SIG-M5 treated with dmso at 0.1 percent for 504 hours (cell line): ENCODE results near the gene CFD.

ENCODE experiments used
- DNase-seq: peaks from one replicate; lab custom pipeline; 2025; ENCODE audit not compliant: unreplicated experiment; lab: John Stamatoyannopoulos, UW

The CFD gene

DNA sequence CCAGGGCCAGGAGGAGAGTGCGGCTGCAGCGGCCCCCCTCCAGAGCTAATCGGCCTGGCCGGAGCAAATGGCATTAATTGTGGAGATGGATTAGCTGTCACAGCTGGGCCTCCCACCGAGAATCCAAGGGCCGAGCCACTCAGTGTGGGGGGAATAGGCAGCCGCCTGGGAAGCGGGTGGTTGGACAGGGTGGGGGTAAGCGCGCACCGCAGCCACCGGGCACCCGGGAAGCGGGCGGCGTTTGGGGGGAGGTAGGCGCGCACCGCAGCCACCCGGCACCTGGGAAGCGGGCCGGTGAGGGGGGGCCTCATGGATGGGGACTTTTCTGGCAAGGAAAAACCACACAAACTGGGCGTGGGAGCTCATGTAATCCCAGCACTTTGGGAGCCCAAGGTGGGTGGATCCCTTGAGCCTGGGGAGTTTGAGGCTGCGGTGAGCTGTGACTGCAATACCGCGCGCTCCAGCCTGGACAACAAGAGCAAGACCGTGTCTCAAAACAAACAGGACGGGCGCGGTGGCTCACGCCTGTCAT lies 43.9 kb downstream of the CFD start:
- no peak for DNase-seq

- DNase-seq: no peak
Measured at GRCh38 chr19:904545-904944, 45.1 kb downstream of the CFD start.

- DNase-seq: no peak
Measured at GRCh38 chr19:906480-906879, 47.0 kb downstream of the CFD start.

DNA sequence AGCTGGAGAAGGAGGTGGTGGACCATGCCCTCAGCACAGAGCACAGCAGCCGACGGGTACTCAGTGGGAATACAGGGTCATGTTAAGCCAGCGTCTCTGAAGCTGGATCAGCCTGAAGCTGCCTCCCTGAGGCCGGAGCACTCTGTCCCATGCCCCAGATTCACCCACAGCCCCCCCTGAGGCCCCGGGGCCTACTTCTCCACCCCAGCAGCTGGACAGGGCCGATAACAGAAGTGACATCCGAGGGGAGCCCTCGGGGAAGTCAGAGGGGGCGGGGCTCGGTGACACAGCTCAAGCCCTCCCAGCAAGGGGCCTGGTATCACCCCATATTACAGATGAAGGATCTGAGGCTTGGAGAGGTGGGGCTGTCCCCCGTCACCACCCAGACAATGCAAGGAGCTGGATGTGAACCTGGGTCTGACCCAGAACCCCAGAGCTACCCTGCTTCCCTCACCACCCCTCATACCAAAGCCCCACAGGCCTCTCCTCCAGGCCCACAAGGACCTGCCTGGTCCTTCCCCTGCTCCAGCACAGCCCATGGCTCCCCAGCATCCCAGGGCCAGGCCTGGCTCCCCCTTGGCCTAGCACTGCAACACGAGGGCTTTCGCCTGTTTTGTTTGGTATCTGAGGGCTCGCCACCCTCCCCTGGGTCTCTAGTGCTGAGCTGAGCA lies 47.9 kb downstream of the CFD start:
- DNase-seq: no peak

DNA sequence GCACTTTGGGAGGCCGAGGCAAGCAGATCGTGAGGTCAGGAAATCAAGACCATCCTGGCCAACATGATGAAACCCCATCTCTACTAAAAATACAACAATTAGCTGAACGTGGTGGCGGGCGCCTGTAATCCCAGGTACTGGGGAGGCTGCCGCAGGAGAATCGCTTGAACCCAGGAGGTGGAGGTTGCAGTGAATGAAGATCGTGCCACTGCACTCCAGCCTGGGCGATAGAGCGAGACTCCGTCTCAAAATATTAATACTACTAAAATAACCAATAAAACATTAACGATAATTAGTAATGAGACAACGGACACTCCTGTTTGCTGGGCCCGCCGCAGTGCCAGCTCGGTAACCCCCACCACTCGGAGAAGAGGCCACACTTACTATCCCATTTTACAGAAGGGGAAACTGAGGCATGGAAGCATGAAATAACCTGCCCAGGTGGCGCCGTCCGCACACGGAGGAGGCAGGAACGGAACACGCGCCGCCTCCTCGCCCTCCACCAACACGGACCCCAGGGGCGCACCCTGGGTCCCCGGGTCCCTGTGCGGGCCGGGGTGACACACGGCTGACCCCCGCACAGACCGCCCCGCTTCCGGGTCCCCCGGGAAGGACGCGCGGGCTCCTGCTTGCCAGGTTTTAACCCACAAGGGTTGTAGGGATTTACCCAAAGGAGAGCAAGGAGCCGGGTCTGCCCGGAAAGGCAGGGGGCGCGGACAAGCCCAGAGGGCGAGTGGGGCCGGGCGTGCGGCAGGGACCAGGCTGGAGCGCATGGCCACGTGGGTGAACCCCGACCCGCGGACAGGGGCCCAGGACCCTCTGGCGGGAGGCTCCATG lies 52.0 kb downstream of the CFD start:
- no peak for DNase-seq

GRCh38 chr19:912181-913079 lies 53.0 kb downstream of the CFD start:
- peak; percentile 44 for DNase-seq
